GM21528 (cell line): ENCODE results near the gene NFIA.
"Not testable (repeated sequence)": the region's sequence is repeated elsewhere in the genome, so short reads cannot be mapped to it uniquely, and the experiment has no call there.

Source experiments
- ATAC-seq: cut with Tn5 transposase; IDR thresholded peaks from one replicate; pipeline ENCODE4 v1.9.1; 2021; ENCODE audit warnings: mild to moderate bottlenecking, moderate library complexity; ENCODE audit not compliant: unreplicated experiment, low FRiP score

NFIA gene

GRCh38 chr1:61263905-61264824 is 181.8 kb downstream of the NFIA start:
- no peak for ATAC-seq

GRCh38 chr1:61264825-61265242 is 182.5 kb downstream of the NFIA start:
- no peak for ATAC-seq

GRCh38 chr1:61265665-61266064 is 183.3 kb downstream of the NFIA start:
- no peak for ATAC-seq

- ATAC-seq = no peak
Observed at GRCh38 chr1:61266738-61267137, 184.4 kb downstream of the NFIA start.

- ATAC-seq = no peak
Observed at GRCh38 chr1:61268546-61269240, 186.3 kb downstream of the NFIA start.

- ATAC-seq = no peak
Observed at GRCh38 chr1:61269602-61270001, 187.2 kb downstream of the NFIA start.

- ATAC-seq = no peak
Observed at GRCh38 chr1:61270107-61270506, 187.7 kb downstream of the NFIA start.

GRCh38 chr1:61270761-61271411 is 188.5 kb downstream of the NFIA start:
- ATAC-seq = no peak

GRCh38 chr1:61271412-61271789 is 189.0 kb downstream of the NFIA start:
- ATAC-seq = no peak

- no peak for ATAC-seq
Observed at GRCh38 chr1:61273167-61273705, 190.9 kb downstream of the NFIA start.

- no peak for ATAC-seq
Observed at GRCh38 chr1:61273861-61274260, 191.5 kb downstream of the NFIA start.

- no peak for ATAC-seq
Observed at GRCh38 chr1:61274939-61275338, 192.6 kb downstream of the NFIA start.

- no peak for ATAC-seq
Observed at GRCh38 chr1:61276246-61276645, 193.9 kb downstream of the NFIA start.

- no peak for ATAC-seq
Observed at GRCh38 chr1:61277121-61277690, 194.8 kb downstream of the NFIA start.

- ATAC-seq = not testable (repeated sequence)
Observed at GRCh38 chr1:61278503-61278902, 196.1 kb downstream of the NFIA start.

GRCh38 chr1:61278966-61279365 is 196.6 kb downstream of the NFIA start:
- no peak for ATAC-seq

GRCh38 chr1:61279570-61279969 is 197.2 kb downstream of the NFIA start:
- no peak for ATAC-seq

- ATAC-seq = no peak
Observed at GRCh38 chr1:61280452-61280851, 198.1 kb downstream of the NFIA start.

GRCh38 chr1:61282387-61282786 is 200.0 kb downstream of the NFIA start:
- ATAC-seq = no peak

- no peak for ATAC-seq
Observed at GRCh38 chr1:61284248-61284854, 202.0 kb downstream of the NFIA start.
